ENCODE results near the gene ZEB1.

DNA sequence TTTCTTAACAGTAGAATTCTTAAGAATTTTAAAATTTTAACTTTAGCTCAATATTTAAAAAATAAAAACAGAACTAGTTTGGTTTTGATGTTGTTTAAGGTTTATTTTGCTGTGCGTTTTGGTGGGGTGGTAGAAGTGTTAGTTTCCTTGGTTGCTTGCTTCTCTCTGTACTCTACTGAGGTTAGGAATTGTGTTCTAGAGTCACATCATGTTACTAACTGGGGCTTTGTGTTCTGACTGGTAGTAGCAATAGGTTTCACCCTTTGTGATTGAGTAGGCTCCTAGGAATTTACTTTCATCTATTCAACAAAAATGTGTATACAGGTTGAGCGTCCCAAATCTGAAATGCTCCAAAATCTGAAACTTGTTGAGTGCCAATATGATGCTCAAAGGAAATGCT lies 99.5 kb downstream of the ZEB1 start:
- TF ChIP-seq, protein P1, sequence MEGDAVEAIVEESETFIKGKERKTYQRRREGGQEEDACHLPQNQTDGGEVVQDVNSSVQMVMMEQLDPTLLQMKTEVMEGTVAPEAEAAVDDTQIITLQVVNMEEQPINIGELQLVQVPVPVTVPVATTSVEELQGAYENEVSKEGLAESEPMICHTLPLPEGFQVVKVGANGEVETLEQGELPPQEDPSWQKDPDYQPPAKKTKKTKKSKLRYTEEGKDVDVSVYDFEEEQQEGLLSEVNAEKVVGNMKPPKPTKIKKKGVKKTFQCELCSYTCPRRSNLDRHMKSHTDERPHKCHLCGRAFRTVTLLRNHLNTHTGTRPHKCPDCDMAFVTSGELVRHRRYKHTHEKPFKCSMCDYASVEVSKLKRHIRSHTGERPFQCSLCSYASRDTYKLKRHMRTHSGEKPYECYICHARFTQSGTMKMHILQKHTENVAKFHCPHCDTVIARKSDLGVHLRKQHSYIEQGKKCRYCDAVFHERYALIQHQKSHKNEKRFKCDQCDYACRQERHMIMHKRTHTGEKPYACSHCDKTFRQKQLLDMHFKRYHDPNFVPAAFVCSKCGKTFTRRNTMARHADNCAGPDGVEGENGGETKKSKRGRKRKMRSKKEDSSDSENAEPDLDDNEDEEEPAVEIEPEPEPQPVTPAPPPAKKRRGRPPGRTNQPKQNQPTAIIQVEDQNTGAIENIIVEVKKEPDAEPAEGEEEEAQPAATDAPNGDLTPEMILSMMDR (conservative IDR thresholded peaks at IDR 0.05) = no peak
- no peak for TF ChIP-seq ZFX (IDR thresholded peaks at IDR 0.05)
